Activated CD8-positive, alpha-beta memory T cell treated with anti-CD3 and anti-CD28 coated beads, Interleukin-2, amount 50 U/mL, for 1 hour (primary cell): ENCODE data around the gene SAMD4A.

Source experiments
- DNase-seq: peaks from one replicate; pipeline ENCODE4 v3.0.0-alpha.2; 2020; ENCODE audit errors: extremely low read depth

Gene SAMD4A

GRCh38 chr14:54660604-54661111 is 93.7 kb downstream of the SAMD4A start:
- no peak for DNase-seq

- no peak for DNase-seq
Observed at GRCh38 chr14:54662491-54663133, 95.7 kb downstream of the SAMD4A start.

GRCh38 chr14:54664961-54665360 is 98.0 kb downstream of the SAMD4A start:
- no peak for DNase-seq

- no peak for DNase-seq
Observed at GRCh38 chr14:54665946-54666345, 99.0 kb downstream of the SAMD4A start.

- DNase-seq: no peak
Observed at GRCh38 chr14:54667026-54667744, 100.3 kb downstream of the SAMD4A start.

- no peak for DNase-seq
Observed at GRCh38 chr14:54667764-54668163, 100.8 kb downstream of the SAMD4A start.

- peak; percentile 11 for DNase-seq
Observed at GRCh38 chr14:54669721-54670561, 103.0 kb downstream of the SAMD4A start.

GRCh38 chr14:54671537-54671936 is 104.6 kb downstream of the SAMD4A start:
- no peak for DNase-seq

- no peak for DNase-seq
Observed at GRCh38 chr14:54672181-54672580, 105.3 kb downstream of the SAMD4A start.

GRCh38 chr14:54672688-54673087 is 105.8 kb downstream of the SAMD4A start:
- no peak for DNase-seq

GRCh38 chr14:54673193-54674045 is 106.5 kb downstream of the SAMD4A start:
- DNase-seq: no peak

GRCh38 chr14:54674046-54674741 is 107.3 kb downstream of the SAMD4A start:
- DNase-seq: no peak

GRCh38 chr14:54675236-54676128 is 108.6 kb downstream of the SAMD4A start:
- no peak for DNase-seq

- DNase-seq: no peak
Observed at GRCh38 chr14:54676812-54677708, 110.1 kb downstream of the SAMD4A start.

GRCh38 chr14:54680651-54681050 is 113.7 kb downstream of the SAMD4A start:
- no peak for DNase-seq

GRCh38 chr14:54681811-54682261 is 114.9 kb downstream of the SAMD4A start:
- no peak for DNase-seq

GRCh38 chr14:54682578-54682977 is 115.7 kb downstream of the SAMD4A start:
- DNase-seq: no peak
